HepG2 (cell line): ENCODE data around the gene ELP5. TPM values are rescaled to one million over a fixed set of nuclear protein-coding genes. Genes with fewer than 3 reads are reported as not detected.
A peak's percentile ranks its signal among the peaks of the same experiment; 100 is the strongest.

Experiments used
- AKAP8 ChIP-seq: sonication (generic); formaldehyde crosslinking; IDR thresholded peaks from 2 replicates; pipeline ENCODE4 v1.5.1; 2020; ENCODE audit warnings: mild to moderate bottlenecking, missing genetic modification reagents
- DPF2 ChIP-seq: sonication (generic); formaldehyde crosslinking; IDR thresholded peaks from 2 replicates; pipeline ENCODE4 v1.4.0; 2020; ENCODE audit warnings: mild to moderate bottlenecking, low read depth, missing genetic modification reagents, borderline replicate concordance
- KLF6 ChIP-seq: IDR thresholded peaks from 2 replicates; pipeline ENCODE4 v1.8.0; 2016; ENCODE audit warnings: missing biosample characterization, missing genetic modification reagents
- PAWR ChIP-seq: sonication (generic); formaldehyde crosslinking; IDR thresholded peaks from 2 replicates; pipeline ENCODE4 v1.4.0; 2020; ENCODE audit warnings: missing genetic modification reagents, mild to moderate bottlenecking, borderline replicate concordance
- PHF21A ChIP-seq: sonication (generic); formaldehyde crosslinking; IDR thresholded peaks from 2 replicates; pipeline ENCODE4 v1.5.0; 2020; ENCODE audit warnings: mild to moderate bottlenecking, missing genetic modification reagents
- POLR2AphosphoS5 ChIP-seq: IDR thresholded peaks from 2 replicates; pipeline ENCODE4 v1.6.1; 2012; ENCODE audit warnings: low read depth, low read length
- POLR2G ChIP-seq: fragments of 200-400 bp; formaldehyde crosslinking; IDR thresholded peaks from 2 replicates; pipeline ENCODE4 v1.6.1; 2018; ENCODE audit warnings: mild to moderate bottlenecking, low read depth, low read length, moderate library complexity
- RELA ChIP-seq: sonication (generic); formaldehyde crosslinking; IDR thresholded peaks from 2 replicates; pipeline ENCODE4 v1.4.0; 2020; ENCODE audit warnings: missing genetic modification reagents
- SAP130 ChIP-seq: IDR thresholded peaks from 2 replicates; pipeline ENCODE4 v1.6.1; 2016; ENCODE audit warnings: low read depth
- SP1 ChIP-seq, 2 experiments: fragments of 450-650 bp in 1 of 2; sonication (generic) in 1 of 2; formaldehyde crosslinking in 1 of 2; IDR thresholded peaks; 2 replicates each; pipeline versions ENCODE4 v1.4.0 to v1.6.1; 2016 to 2020; ENCODE audit warnings: missing genetic modification reagents in 1 of 2
- THAP11 ChIP-seq: IDR thresholded peaks from 2 replicates; pipeline ENCODE4 v1.6.1; 2016; ENCODE audit warnings: missing biosample characterization, missing genetic modification reagents
- XRCC5 ChIP-seq: fragments of 200-400 bp; formaldehyde crosslinking; optimal IDR thresholded peaks from 2 replicates; pipeline ENCODE3; 2017; ENCODE audit warnings: mild to moderate bottlenecking, low read length
- ZFX ChIP-seq: sonication (generic); formaldehyde crosslinking; IDR thresholded peaks from 2 replicates; pipeline ENCODE4 v1.4.0; 2020; ENCODE audit warnings: mild to moderate bottlenecking, low read depth, missing genetic modification reagents, moderate library complexity
- ZFY ChIP-seq: sonication (generic); formaldehyde crosslinking; IDR thresholded peaks from 2 replicates; pipeline ENCODE4 v1.4.0; 2020; ENCODE audit warnings: missing genetic modification reagents
- ZNF143 ChIP-seq: sonication (generic); formaldehyde crosslinking; IDR thresholded peaks from 2 replicates; pipeline ENCODE4 v1.4.0; 2020; ENCODE audit warnings: missing genetic modification reagents
- ZNF496 ChIP-seq: sonication (generic); formaldehyde crosslinking; IDR thresholded peaks from 2 replicates; pipeline ENCODE4 v1.8.1; 2023; ENCODE audit warnings: mild to moderate bottlenecking, moderate library complexity, missing genetic modification reagents; ENCODE audit not compliant: insufficient replicate concordance
- ZNF746 ChIP-seq: sonication (generic); formaldehyde crosslinking; IDR thresholded peaks from 2 replicates; pipeline ENCODE4 v1.8.0; 2022; ENCODE audit warnings: mild to moderate bottlenecking, missing genetic modification reagents
- polyA plus RNA-seq, 8 experiments: library from polyadenylated mRNA; depleted of rRNA in 3 of 8; stranded (reverse) in 7 of 8; unstranded in 1 of 8; fragments of >200 nt; fragmentation: Illumina TruSeq in 4 of 8; extraction: Trizol in 4 of 8; gene quantifications; 2 replicates each; pipeline versions ENCODE4 v1.2.1 to v1.2.3, GENCODE V29; 2011 to 2016; ENCODE audit warnings: low read depth in 4 of 8, missing spikeins in 1 of 8, mixed read lengths in 1 of 8; ENCODE audit not compliant: insufficient read depth in 1 of 8
- total RNA-seq, 5 experiments: library from RNA; depleted of rRNA; stranded (reverse); fragments of >200 nt; fragmentation: Illumina TruSeq; extraction: Trizol; gene quantifications; 2 replicates each; pipeline ENCODE4 v1.2.3, GENCODE V29; 2016; ENCODE audit warnings: low read depth in 1 of 5
- TF ChIP-seq, protein P1 (sequence below), 2 experiments: fragments of 450-650 bp in 1 of 2; sonication (generic) in 1 of 2; formaldehyde crosslinking in 1 of 2; IDR thresholded peaks; 2 replicates each; pipeline versions ENCODE4 v1.6.1 to v1.8.0; 2016 to 2022; ENCODE audit warnings: antibody characterized with exemption in 1 of 2, mild to moderate bottlenecking in 1 of 2, missing genetic modification reagents in 1 of 2
- TF ChIP-seq, protein P2 (sequence below): sonication (generic); formaldehyde crosslinking; IDR thresholded peaks from 2 replicates; pipeline ENCODE4 v1.9.0; 2022; ENCODE audit warnings: missing genetic modification reagents, mild to moderate bottlenecking, borderline replicate concordance

The ELP5 gene
- total and polyA plus RNA-seq, 2 of the 13 experiments (the other 11 are each of a cell fraction or from before 2014, with no cell fraction given) = 67.6 to 69.8 TPM

DNA sequence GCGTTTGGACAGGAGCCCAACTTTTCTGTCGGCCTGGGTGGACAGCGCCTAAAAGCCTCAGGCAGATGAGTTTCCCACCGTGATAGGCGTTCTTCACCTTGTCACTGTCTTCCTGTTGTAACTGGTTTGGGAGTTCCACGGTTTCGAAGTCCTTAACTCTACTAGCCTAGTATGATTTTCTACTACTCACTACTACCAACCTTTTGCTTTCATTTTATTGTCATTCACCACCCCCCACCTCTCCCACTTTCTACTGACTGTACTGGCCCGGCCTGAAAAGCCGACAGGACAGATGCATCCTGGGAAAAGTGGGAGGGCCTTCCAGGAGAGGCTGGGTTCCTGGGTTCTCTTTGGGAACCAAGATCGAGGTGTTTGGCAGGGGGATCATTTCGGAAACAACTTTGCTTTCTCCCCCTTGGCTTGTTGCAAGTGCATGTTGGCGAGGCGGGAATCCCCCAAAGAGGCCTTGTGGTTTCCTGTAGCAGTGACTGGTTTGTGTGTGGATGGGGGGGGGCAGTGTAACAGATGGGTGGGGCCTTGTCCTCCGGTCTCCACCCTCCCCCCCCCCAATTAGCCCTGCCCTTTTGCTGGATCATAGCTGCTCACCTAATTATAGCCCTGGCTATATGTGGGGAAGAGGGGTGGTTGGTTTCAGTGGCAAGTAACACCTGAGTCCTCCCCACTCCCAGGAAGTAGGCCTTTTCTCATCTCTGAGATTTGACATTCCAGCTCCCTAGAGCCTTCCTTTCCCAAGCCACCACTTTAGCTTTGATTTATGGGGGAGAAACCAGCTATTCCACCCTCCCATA lies 56.8 kb downstream of the ELP5 start (continued):
- TF ChIP-seq KLF6 (CRISPR knock-in tag) (0 out of 2 replicates have a peak, but pooled peaks have one; percentile 23), ZFX (CRISPR knock-in tag) (peak; percentile 65), THAP11 (peak; percentile 19; the same call in 1 of the 2 replicates), PHF21A (0 out of 2 replicates have a peak, but pooled peaks have one; percentile 35), XRCC5 (peak; percentile 11), SAP130 (peak; percentile 52; the same call in 1 of the 2 replicates), POLR2G (peak; percentile 67), DPF2 (CRISPR knock-in tag) (no peak), ZNF143 (CRISPR knock-in tag) (peak; percentile 83), AKAP8 (CRISPR knock-in tag) (peak; percentile 6; the same call in 1 of the 2 replicates), SP1 (IDR thresholded peaks at IDR 0.05) (no peak), SP1 (CRISPR knock-in tag; IDR thresholded peaks at IDR 0.05) (peak; percentile 49; the same call in 1 of the 2 replicates), ZNF746 (CRISPR knock-in tag) (0 out of 2 replicates have a peak, but pooled peaks have one; percentile 12), ZNF496 (CRISPR knock-in tag) (no peak), ZFY (CRISPR knock-in tag) (peak; percentile 37; the same call in 1 of the 2 replicates), PAWR (CRISPR knock-in tag) (no peak), RELA (CRISPR knock-in tag) (no peak), POLR2AphosphoS5 (peak; percentile 72)
- TF ChIP-seq, protein P1, sequence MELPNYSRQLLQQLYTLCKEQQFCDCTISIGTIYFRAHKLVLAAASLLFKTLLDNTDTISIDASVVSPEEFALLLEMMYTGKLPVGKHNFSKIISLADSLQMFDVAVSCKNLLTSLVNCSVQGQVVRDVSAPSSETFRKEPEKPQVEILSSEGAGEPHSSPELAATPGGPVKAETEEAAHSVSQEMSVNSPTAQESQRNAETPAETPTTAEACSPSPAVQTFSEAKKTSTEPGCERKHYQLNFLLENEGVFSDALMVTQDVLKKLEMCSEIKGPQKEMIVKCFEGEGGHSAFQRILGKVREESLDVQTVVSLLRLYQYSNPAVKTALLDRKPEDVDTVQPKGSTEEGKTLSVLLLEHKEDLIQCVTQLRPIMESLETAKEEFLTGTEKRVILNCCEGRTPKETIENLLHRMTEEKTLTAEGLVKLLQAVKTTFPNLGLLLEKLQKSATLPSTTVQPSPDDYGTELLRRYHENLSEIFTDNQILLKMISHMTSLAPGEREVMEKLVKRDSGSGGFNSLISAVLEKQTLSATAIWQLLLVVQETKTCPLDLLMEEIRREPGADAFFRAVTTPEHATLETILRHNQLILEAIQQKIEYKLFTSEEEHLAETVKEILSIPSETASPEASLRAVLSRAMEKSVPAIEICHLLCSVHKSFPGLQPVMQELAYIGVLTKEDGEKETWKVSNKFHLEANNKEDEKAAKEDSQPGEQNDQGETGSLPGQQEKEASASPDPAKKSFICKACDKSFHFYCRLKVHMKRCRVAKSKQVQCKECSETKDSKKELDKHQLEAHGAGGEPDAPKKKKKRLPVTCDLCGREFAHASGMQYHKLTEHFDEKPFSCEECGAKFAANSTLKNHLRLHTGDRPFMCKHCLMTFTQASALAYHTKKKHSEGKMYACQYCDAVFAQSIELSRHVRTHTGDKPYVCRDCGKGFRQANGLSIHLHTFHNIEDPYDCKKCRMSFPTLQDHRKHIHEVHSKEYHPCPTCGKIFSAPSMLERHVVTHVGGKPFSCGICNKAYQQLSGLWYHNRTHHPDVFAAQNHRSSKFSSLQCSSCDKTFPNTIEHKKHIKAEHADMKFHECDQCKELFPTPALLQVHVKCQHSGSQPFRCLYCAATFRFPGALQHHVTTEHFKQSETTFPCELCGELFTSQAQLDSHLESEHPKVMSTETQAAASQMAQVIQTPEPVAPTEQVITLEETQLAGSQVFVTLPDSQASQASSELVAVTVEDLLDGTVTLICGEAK (IDR thresholded peaks at IDR 0.05) = no peak
- TF ChIP-seq, protein P1 (CRISPR knock-in tag; IDR thresholded peaks at IDR 0.05) = no peak
- TF ChIP-seq, protein P2, sequence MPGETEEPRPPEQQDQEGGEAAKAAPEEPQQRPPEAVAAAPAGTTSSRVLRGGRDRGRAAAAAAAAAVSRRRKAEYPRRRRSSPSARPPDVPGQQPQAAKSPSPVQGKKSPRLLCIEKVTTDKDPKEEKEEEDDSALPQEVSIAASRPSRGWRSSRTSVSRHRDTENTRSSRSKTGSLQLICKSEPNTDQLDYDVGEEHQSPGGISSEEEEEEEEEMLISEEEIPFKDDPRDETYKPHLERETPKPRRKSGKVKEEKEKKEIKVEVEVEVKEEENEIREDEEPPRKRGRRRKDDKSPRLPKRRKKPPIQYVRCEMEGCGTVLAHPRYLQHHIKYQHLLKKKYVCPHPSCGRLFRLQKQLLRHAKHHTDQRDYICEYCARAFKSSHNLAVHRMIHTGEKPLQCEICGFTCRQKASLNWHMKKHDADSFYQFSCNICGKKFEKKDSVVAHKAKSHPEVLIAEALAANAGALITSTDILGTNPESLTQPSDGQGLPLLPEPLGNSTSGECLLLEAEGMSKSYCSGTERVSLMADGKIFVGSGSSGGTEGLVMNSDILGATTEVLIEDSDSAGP (CRISPR knock-in tag) = peak; percentile 16; the same call in 1 of the 2 replicates
